ENCODE data around the gene SLC6A5.
A peak's percentile ranks its signal among the peaks of the same experiment; 100 is the strongest.
"Not testable (repeated sequence)": the region's sequence is repeated elsewhere in the genome, so short reads cannot be mapped to it uniquely, and the experiment has no call there.

SLC6A5 gene

GRCh38 chr11:20599221-20600019 is at the start of gene SLC6A5:
SLC6A5 (plus strand) TSS chr11:20599608; CDS start chr11:20599673, 65 bp downstream.
- DNase-seq (ENCODE audit: low read depth) = peak; percentile 36

- DNase-seq (ENCODE audit: low read depth) = no peak
Observed at GRCh38 chr11:20551096-20551495, 48.3 kb upstream of the SLC6A5 start.

GRCh38 chr11:20555783-20556182 is 43.6 kb upstream of the SLC6A5 start:
- DNase-seq (ENCODE audit: low read depth) = no peak

GRCh38 chr11:20556396-20556795 is 43.0 kb upstream of the SLC6A5 start:
- DNase-seq (ENCODE audit: low read depth) = not testable (repeated sequence)

- no peak for DNase-seq (ENCODE audit: low read depth)
Observed at GRCh38 chr11:20558741-20559140, 40.7 kb upstream of the SLC6A5 start.

- no peak for DNase-seq (ENCODE audit: low read depth)
Observed at GRCh38 chr11:20559523-20560300, 39.7 kb upstream of the SLC6A5 start.

- DNase-seq (ENCODE audit: low read depth) = no peak
Observed at GRCh38 chr11:20561915-20562314, 37.5 kb upstream of the SLC6A5 start.

- no peak for DNase-seq (ENCODE audit: low read depth)
Observed at GRCh38 chr11:20563866-20564265, 35.5 kb upstream of the SLC6A5 start.

GRCh38 chr11:20564846-20565635 is 34.4 kb upstream of the SLC6A5 start:
- no peak for DNase-seq (ENCODE audit: low read depth)

- DNase-seq (ENCODE audit: low read depth) = not testable (repeated sequence)
Observed at GRCh38 chr11:20566115-20566514, 33.3 kb upstream of the SLC6A5 start.

- no peak for DNase-seq (ENCODE audit: low read depth)
Observed at GRCh38 chr11:20566591-20567434, 32.6 kb upstream of the SLC6A5 start.

- DNase-seq (ENCODE audit: low read depth) = not testable (repeated sequence)
Observed at GRCh38 chr11:20579725-20580124, 19.7 kb upstream of the SLC6A5 start.

GRCh38 chr11:20583201-20583600 is 16.2 kb upstream of the SLC6A5 start:
- DNase-seq (ENCODE audit: low read depth) = no peak

- DNase-seq (ENCODE audit: low read depth) = no peak
Observed at GRCh38 chr11:20584093-20584774, 15.2 kb upstream of the SLC6A5 start.

GRCh38 chr11:20589796-20590195 is 9.6 kb upstream of the SLC6A5 start:
- no peak for DNase-seq (ENCODE audit: low read depth)

GRCh38 chr11:20590381-20590780 is 9.0 kb upstream of the SLC6A5 start:
- no peak for DNase-seq (ENCODE audit: low read depth)

- no peak for DNase-seq (ENCODE audit: low read depth)
Observed at GRCh38 chr11:20592741-20593140, 6.7 kb upstream of the SLC6A5 start.

- DNase-seq (ENCODE audit: low read depth) = no peak
Observed at GRCh38 chr11:20594274-20595061, 4.9 kb upstream of the SLC6A5 start.

GRCh38 chr11:20595101-20595500 is 4.3 kb upstream of the SLC6A5 start:
- DNase-seq (ENCODE audit: low read depth) = no peak

All from activated T-cell treated with anti-CD3 and anti-CD28 coated beads for 48 hours (primary cell).